Globus pallidus (tissue), 1 donor: Measurements from ENCODE around the gene ADARB2.

Experiments
- DNase-seq: peaks from one replicate; pipeline ENCODE4 v3.0.0-alpha.2; 2015; ENCODE audit warnings: low spot score

ADARB2 gene

GRCh38 chr10:1662438-1663025 is 74.8 kb downstream of the ADARB2 start:
- DNase-seq, result no peak

- no peak for DNase-seq
Observed at GRCh38 chr10:1661859-1662437, 75.4 kb downstream of the ADARB2 start.

GRCh38 chr10:1661416-1661815 is 75.9 kb downstream of the ADARB2 start:
- DNase-seq, result no peak

- DNase-seq, result no peak
Observed at GRCh38 chr10:1660815-1661214, 76.5 kb downstream of the ADARB2 start.

- no peak for DNase-seq
Observed at GRCh38 chr10:1660386-1660785, 76.9 kb downstream of the ADARB2 start.

GRCh38 chr10:1659221-1659791 is 78.0 kb downstream of the ADARB2 start:
- DNase-seq, result peak; percentile 38

- no peak for DNase-seq
Observed at GRCh38 chr10:1658658-1659057, 78.7 kb downstream of the ADARB2 start.

GRCh38 chr10:1657479-1657878 is 79.8 kb downstream of the ADARB2 start:
- no peak for DNase-seq

- DNase-seq, result no peak
Observed at GRCh38 chr10:1655367-1655766, 82.0 kb downstream of the ADARB2 start.

GRCh38 chr10:1654811-1655356 is 82.4 kb downstream of the ADARB2 start:
- DNase-seq, result no peak

GRCh38 chr10:1654247-1654646 is 83.1 kb downstream of the ADARB2 start:
- DNase-seq, result no peak

GRCh38 chr10:1653321-1653720 is 84.0 kb downstream of the ADARB2 start:
- no peak for DNase-seq

- DNase-seq, result no peak
Observed at GRCh38 chr10:1652151-1652550, 85.2 kb downstream of the ADARB2 start.

GRCh38 chr10:1651270-1651966 is 85.9 kb downstream of the ADARB2 start:
- DNase-seq, result no peak

- no peak for DNase-seq
Observed at GRCh38 chr10:1650542-1651269, 86.6 kb downstream of the ADARB2 start.

- no peak for DNase-seq
Observed at GRCh38 chr10:1648648-1649047, 88.7 kb downstream of the ADARB2 start.

GRCh38 chr10:1646332-1646731 is 91.0 kb downstream of the ADARB2 start:
- peak; percentile 35 for DNase-seq

- DNase-seq, result no peak
Observed at GRCh38 chr10:1645896-1646295, 91.4 kb downstream of the ADARB2 start.

GRCh38 chr10:1644191-1644711 is 93.1 kb downstream of the ADARB2 start:
- DNase-seq, result no peak

- no peak for DNase-seq
Observed at GRCh38 chr10:1643908-1644179, 93.5 kb downstream of the ADARB2 start.

GRCh38 chr10:1643161-1643907 is 94.0 kb downstream of the ADARB2 start:
- DNase-seq, result no peak
